K562 (cell line): ENCODE measurements around the gene CYP2D6. TPM values are rescaled to one million over a fixed set of nuclear protein-coding genes. Genes with fewer than 3 reads are reported as not detected.

ENCODE experiments used
- ATAC-seq: fragments of 200-7000 bp; cut with Tn5 transposase; 3 replicates; pipeline ENCODE4 v1.9.1; 2020; ENCODE audit warnings: moderate library complexity
- BruUV-seq: library from RNA; stranded (reverse); fragments of 400-500 nt; replicated peaks from 2 replicates; lab custom pipeline; 2021; lab: Mats Ljungman, UMichigan
- CTCF ChIA-PET: fragments of 300-600 bp; formaldehyde crosslinking; extraction: SDS; loops from one replicate; lab custom pipeline; 2021; ENCODE audit warnings: low intra/inter-chr PET ratio; lab: Yijun Ruan, JAX
- POLR2A ChIA-PET: fragments of 300-600, 350-650 bp; sonication (Branson Sonifier 250); formaldehyde crosslinking; extraction: SDS; loops from one replicate; lab custom pipeline; 2021; ENCODE audit warnings: antibody characterized with exemption, inconsistent platforms; lab: Yijun Ruan, JAX
- DNase-seq, 4 experiments: peaks; one replicate each; pipeline versions ENCODE4 v3.0.0 to v3.0.0-alpha.2; 2011 to 2018; ENCODE audit warnings: low spot score in 3 of 4, mixed read lengths in 3 of 4; ENCODE audit errors: extremely low read depth in 1 of 4
- FAIRE-seq: peaks from 2 replicates; lab custom pipeline; 2011; peaks lifted over from hg19 to GRCh38; lab: Jason Lieb, UNC
- H2AFZ ChIP-seq: 2 replicates; pipeline ENCODE4 v1.6.0; 2011; ENCODE audit warnings: low read depth, low read length, control low read depth, inconsistent platforms
- H3K27ac ChIP-seq: fragments of 200-600 bp; 3 replicates; pipeline ENCODE4 v1.8.0; 2011; ENCODE audit warnings: low read depth, mild to moderate bottlenecking, control low read depth, inconsistent platforms, low read length, moderate library complexity, mixed read lengths; ENCODE audit errors: extremely low read depth
- H3K27me3 ChIP-seq, 2 experiments: fragments of 300-600 bp in 1 of 2; 2 replicates in 1 of 2; 3 replicates in 1 of 2; pipeline versions ENCODE4 v1.6.0 to v1.8.0; 2011; ENCODE audit warnings: inconsistent platforms in 2 of 2, low read length in 2 of 2, mild to moderate bottlenecking in 1 of 2, mixed read lengths in 1 of 2, moderate library complexity in 1 of 2; ENCODE audit not compliant: control insufficient read depth in 2 of 2, insufficient read depth in 2 of 2
- H3K36me3 ChIP-seq: fragments of 300-600 bp; 3 replicates; pipeline ENCODE4 v1.8.0; 2011; ENCODE audit warnings: mild to moderate bottlenecking, low read length, inconsistent platforms; ENCODE audit not compliant: control insufficient read depth, insufficient read depth
- H3K4me1 ChIP-seq, 2 experiments: fragments of 200-600 bp in 1 of 2; replicated peaks in 1 of 2; 2 replicates in 1 of 2; 3 replicates in 1 of 2; pipeline versions ENCODE4 v1.5.1 to v1.8.0; 2011; ENCODE audit warnings: inconsistent platforms in 2 of 2, low read length in 2 of 2, mild to moderate bottlenecking in 1 of 2, mixed read lengths in 1 of 2, moderate library complexity in 1 of 2; ENCODE audit not compliant: control insufficient read depth in 2 of 2, insufficient read depth in 2 of 2
- H3K4me2 ChIP-seq: 2 replicates; pipeline ENCODE4 v1.6.1; 2011; ENCODE audit warnings: low read length, control low read depth, inconsistent platforms, mixed read lengths; ENCODE audit not compliant: insufficient read depth
- H3K4me3 ChIP-seq: fragments of 200-600 bp; sonication (generic), shearing (Covaris generic); 2 replicates; pipeline ENCODE4 v1.5.1; 2016; ENCODE audit warnings: control low read depth, inconsistent platforms
- H3K79me2 ChIP-seq: fragments of 200-600 bp; 3 replicates; pipeline ENCODE4 v1.8.0; 2011; ENCODE audit warnings: low read length, inconsistent platforms; ENCODE audit not compliant: control insufficient read depth, insufficient read depth
- H3K9ac ChIP-seq, 2 experiments: 2 replicates each; pipeline versions ENCODE4 v1.6.0 to v1.6.1; 2011; ENCODE audit warnings: low read depth in 2 of 2, low read length in 2 of 2, control low read depth in 1 of 2, inconsistent platforms in 1 of 2, mild to moderate bottlenecking in 1 of 2, mixed read lengths in 1 of 2; ENCODE audit not compliant: insufficient read depth in 1 of 2
- H3K9me1 ChIP-seq: one replicate; pipeline ENCODE4 v1.6.0; 2011; ENCODE audit warnings: inconsistent platforms, mild to moderate bottlenecking, low read length, moderate library complexity; ENCODE audit not compliant: control insufficient read depth, insufficient read depth
- H3K9me3 ChIP-seq: replicated peaks from 2 replicates; pipeline ENCODE4 v1.5.1; 2011; ENCODE audit warnings: low read depth, low read length, inconsistent platforms; ENCODE audit not compliant: control insufficient read depth, insufficient read depth
- H4K20me1 ChIP-seq: replicated peaks from 2 replicates; pipeline ENCODE4 v1.6.1; 2011; ENCODE audit warnings: low read length, inconsistent platforms, mixed read lengths; ENCODE audit not compliant: control insufficient read depth, insufficient read depth
- FOXO4 ChIP-seq: fragments of 450-650 bp; formaldehyde crosslinking; IDR thresholded peaks from 2 replicates; pipeline ENCODE4 v1.4.0; 2020; ENCODE audit warnings: mild to moderate bottlenecking, moderate library complexity
- MITF ChIP-seq: IDR thresholded peaks from 2 replicates; pipeline ENCODE4 v1.6.1; 2014; ENCODE audit warnings: antibody characterized with exemption
- NFE2 ChIP-seq: IDR thresholded peaks from 2 replicates; pipeline ENCODE4 v1.6.1; 2014; ENCODE audit warnings: antibody characterized with exemption, low read depth
- NR3C1 ChIP-seq: sonication (generic); formaldehyde crosslinking; IDR thresholded peaks from 2 replicates; pipeline ENCODE4 v1.8.1; 2022; ENCODE audit warnings: missing genetic modification reagents
- ZFP91 ChIP-seq: sonication (generic); formaldehyde crosslinking; IDR thresholded peaks from 2 replicates; pipeline ENCODE4 v1.8.0; 2022; ENCODE audit warnings: mild to moderate bottlenecking, missing genetic modification reagents
- ZKSCAN8 ChIP-seq: fragments of 200-800 bp; sonication (Bioruptor generic); IDR thresholded peaks from 2 replicates; pipeline ENCODE4 v1.6.1; 2016; ENCODE audit warnings: missing genetic modification characterization, missing compliant biosample characterization
- ZNF134 ChIP-seq: fragments of 250-450 bp; sonication (Bioruptor Pico); conservative IDR thresholded peaks from 2 replicates; pipeline ENCODE4 v1.4.0; 2020
- ZNF76 ChIP-seq: fragments of 250-450 bp; sonication (Bioruptor Pico); IDR thresholded peaks from 2 replicates; pipeline ENCODE4 v1.4.0; 2020; ENCODE audit warnings: mild to moderate bottlenecking, moderate library complexity, borderline replicate concordance
- WGBS: fragments of 100-300 bp; shearing (Covaris generic); methylation state at CpG from one replicate; pipeline ENCODE4 v1.1.6; 2016; ENCODE audit warnings: low coverage, mixed read lengths; ENCODE audit not compliant: insufficient coverage; ENCODE audit errors: missing lambda C conversion rate; 5-methylcytosine and 5-hydroxymethylcytosine counted together
- in situ Hi-C: fragments of 300-500 bp; cut with MboI; formaldehyde crosslinking; loops from 4 replicates; pipeline ENCODE4 v1.15.0; 2018; ENCODE audit warnings: inconsistent platforms, mixed read lengths
- intact Hi-C: fragments of 100-400 bp; cut with micrococcal nuclease; formaldehyde crosslinking; loops from 2 replicates; pipeline ENCODE4 v1.14.2; 2022
- polyA plus RNA-seq, 8 experiments: library from polyadenylated mRNA; depleted of rRNA in 4 of 8; stranded (reverse) in 5 of 8; unstranded in 3 of 8; fragments of >200 nt; fragmentation: Nextera tagmentation in 2 of 8; fragmentation: Illumina TruSeq in 1 of 8; extraction: Ambion mirVana in 2 of 8; extraction: Trizol in 1 of 8; gene quantifications; 2 replicates each; pipeline versions ENCODE4 v1.2.1 to v1.2.3, GENCODE V29; 2011 to 2014; ENCODE audit warnings: inconsistent platforms in 1 of 8, missing spikeins in 1 of 8
- total RNA-seq, 7 experiments: library from RNA; depleted of rRNA in 6 of 7; stranded (reverse); fragments of >200 nt in 6 of 7; fragmentation: Illumina TruSeq in 2 of 7; extraction: Trizol in 2 of 7; gene quantifications; 2 replicates each; pipeline versions ENCODE4 v1.2.1 to v1.2.3, GENCODE V29; 2011 to 2021; ENCODE audit warnings: low replicate concordance in 1 of 7

The CYP2D6 gene
- total and polyA plus RNA-seq, 9 of the 15 experiments (the other 6 are each of a cell fraction or from before 2014, with no cell fraction given), result 0.04 to 0.20 (median 0.09) TPM; not detected in 5

- no peak for DNase-seq
- POLR2A ChIA-PET, result interaction anchor here (0.6 to 1.0 kb wide), 4 partner anchors 9 to 118 kb away, joined by 3 read pairs; no protein-coding TSS in a partner anchor
Observed at GRCh38 chr22:42174062-42174461, 43.5 kb upstream of the CYP2D6 start.

More at GRCh38 chr22:42174062-42174461, 43.5 kb upstream of the CYP2D6 start:
- H3K4me2 ChIP-seq, result no peak overlapping the region
- no peak overlapping the region for H2AFZ ChIP-seq
- no peak for FAIRE-seq
- BruUV-seq, result no TSS peak
- H3K4me1 ChIP-seq, result peaks cover 0 to under 1% of the 10 kb centered on the region in 2 experiments; a peak in 2 of 5 replicates
- TF ChIP-seq ZKSCAN8 (CRISPR knock-in tag) (no peak), ZFP91 (CRISPR knock-in tag) (no peak), ZNF134 (CRISPR knock-in tag) (no peak), MITF (no peak), FOXO4 (no peak), NFE2 (no peak), NR3C1 (no peak), ZNF76 (CRISPR knock-in tag) (no peak)
- H3K27ac ChIP-seq, result no peak overlapping the region
- H3K9me3 ChIP-seq, result no peaks in the 10 kb centered on the region
- H4K20me1 ChIP-seq, result peaks cover 8% of the 10 kb centered on the region
- H3K27me3 ChIP-seq, result no peaks in the 10 kb centered on the region
- intact Hi-C loops, result no loop called here
- H3K36me3 ChIP-seq, result peaks cover 34% of the 10 kb centered on the region; the same call in 2 of the 3 replicates
- in situ Hi-C loops, result loop anchor here (10.0 kb wide), 1 partner anchor 111 kb away; no protein-coding TSS in a partner anchor
- ATAC-seq, result no peak
- H3K79me2 ChIP-seq, result peaks cover 10% of the 10 kb centered on the region
- no peak overlapping the region for H3K4me3 ChIP-seq
- H3K9ac ChIP-seq, result no peak overlapping the region
- H3K9me1 ChIP-seq, result no peaks in the 10 kb centered on the region
- CTCF ChIA-PET, result no interaction called here
- WGBS, result 66% methylated on average over 4 of the region's 4 CpGs
